Measurements from ENCODE around the gene ZNRD2. TPM values are rescaled to one million over a fixed set of nuclear protein-coding genes. Genes with fewer than 3 reads are reported as not detected.

Gene ZNRD2
- total RNA-seq, 1 experiment from 2014 or later, result 40.7 TPM

DNA sequence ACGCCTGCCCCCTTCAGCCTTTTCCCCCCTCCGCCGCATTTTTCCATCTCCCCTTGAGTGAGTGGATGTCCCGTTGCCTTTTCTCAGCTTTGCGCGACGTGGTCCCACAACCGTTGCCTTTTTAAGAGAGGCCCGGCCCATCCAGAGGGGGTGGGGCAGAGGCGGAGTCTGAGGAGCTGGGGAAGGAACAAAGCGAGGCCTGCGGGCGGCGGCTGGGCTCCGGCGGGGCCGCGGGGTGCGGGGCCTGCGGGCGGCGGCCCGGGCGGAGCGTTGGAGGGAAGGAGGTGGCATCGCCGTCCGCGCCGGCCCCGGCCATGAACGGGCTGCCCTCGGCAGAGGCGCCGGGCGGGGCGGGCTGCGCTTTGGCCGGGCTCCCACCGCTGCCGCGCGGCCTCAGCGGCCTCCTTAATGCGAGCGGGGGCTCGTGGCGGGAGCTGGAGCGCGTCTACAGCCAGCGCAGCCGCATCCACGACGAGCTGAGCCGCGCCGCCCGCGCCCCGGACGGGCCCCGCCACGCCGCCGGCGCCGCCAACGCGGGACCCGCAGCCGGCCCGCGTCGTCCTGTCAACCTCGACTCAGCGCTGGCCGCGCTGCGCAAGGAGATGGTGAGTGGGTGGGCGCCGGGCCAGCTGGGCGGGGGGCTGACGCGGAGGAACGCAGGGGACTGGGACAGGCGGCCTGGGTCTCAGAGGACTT is 2.2 kb downstream of the ZNRD2 start, which contains the start of gene FAM89B:
Gene FAM89B (plus strand): TSS at position 183 of the 696 bp plus-strand sequence. CDS start 132 bp downstream, at position 315.
- peak; percentile 91 for DNase-seq
- Mint-ChIP-seq H3K9me3 (ENCODE audit: low read depth, unreplicated experiment) (no peaks in the 10 kb centered on the region), H3K4me3 (ENCODE audit: low read depth, unreplicated experiment) (peak within 1 kb of the TSS; percentile 79), H3K36me3 (ENCODE audit: insufficient read depth, unreplicated experiment) (peaks cover 94% of the 10 kb centered on the region), H3K27ac (ENCODE audit: unreplicated experiment) (peak within 1 kb of the TSS; percentile 88), H3K27me3 (ENCODE audit: unreplicated experiment) (no peaks in the 10 kb centered on the region), H3K4me1 (ENCODE audit: low read depth, unreplicated experiment) (peaks cover 46% of the 10 kb centered on the region)
- intact Hi-C loops (cut with micrococcal nuclease; ENCODE audit: unreplicated experiment), result no loop called here
- CTCF ChIA-PET, result interaction anchor here (0.6 to 4.0 kb wide), 9 partner anchors 12 to 77 kb away, joined by 3 to 39 read pairs (median 4); partner anchors contain the start of gene PCNX3
- TF ChIP-seq, protein P1, sequence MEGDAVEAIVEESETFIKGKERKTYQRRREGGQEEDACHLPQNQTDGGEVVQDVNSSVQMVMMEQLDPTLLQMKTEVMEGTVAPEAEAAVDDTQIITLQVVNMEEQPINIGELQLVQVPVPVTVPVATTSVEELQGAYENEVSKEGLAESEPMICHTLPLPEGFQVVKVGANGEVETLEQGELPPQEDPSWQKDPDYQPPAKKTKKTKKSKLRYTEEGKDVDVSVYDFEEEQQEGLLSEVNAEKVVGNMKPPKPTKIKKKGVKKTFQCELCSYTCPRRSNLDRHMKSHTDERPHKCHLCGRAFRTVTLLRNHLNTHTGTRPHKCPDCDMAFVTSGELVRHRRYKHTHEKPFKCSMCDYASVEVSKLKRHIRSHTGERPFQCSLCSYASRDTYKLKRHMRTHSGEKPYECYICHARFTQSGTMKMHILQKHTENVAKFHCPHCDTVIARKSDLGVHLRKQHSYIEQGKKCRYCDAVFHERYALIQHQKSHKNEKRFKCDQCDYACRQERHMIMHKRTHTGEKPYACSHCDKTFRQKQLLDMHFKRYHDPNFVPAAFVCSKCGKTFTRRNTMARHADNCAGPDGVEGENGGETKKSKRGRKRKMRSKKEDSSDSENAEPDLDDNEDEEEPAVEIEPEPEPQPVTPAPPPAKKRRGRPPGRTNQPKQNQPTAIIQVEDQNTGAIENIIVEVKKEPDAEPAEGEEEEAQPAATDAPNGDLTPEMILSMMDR (IDR thresholded peaks at IDR 0.05; ENCODE audit: unreplicated experiment), result peak; percentile 4
- no TSS peak for BruUV-seq (replicated peaks)

DNA sequence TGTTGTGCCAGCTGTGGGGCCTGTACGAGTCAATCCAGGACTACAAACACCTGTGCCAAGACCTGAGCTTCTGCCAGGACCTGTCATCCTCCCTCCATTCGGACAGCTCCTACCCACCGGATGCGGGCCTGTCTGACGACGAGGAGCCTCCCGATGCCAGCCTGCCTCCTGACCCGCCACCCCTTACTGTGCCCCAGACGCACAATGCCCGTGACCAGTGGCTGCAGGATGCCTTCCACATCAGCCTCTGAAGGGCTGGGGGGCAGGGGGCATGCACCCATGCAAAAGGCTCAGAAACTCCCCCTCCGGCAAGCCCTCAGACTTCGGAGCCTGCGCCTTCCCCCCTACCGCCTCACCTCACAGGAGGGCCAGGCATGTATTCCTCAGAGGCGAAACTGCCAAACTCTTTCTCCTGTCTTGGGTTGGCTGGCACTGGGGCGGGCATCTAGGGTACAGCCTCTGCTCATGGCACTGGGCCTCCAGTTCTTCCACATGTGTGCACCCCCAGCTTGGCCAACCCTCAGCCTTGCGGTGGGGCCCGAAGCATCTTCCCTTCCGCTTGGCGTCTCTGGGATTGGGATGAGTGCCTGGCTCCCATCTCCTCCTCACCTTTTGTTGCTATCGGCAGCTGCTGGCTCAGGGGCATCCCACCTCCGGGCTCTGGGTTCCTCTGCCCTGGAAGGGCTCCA is 3.3 kb downstream of the ZNRD2 start:
- BruUV-seq (replicated peaks), result TSS peak; percentile 8
- TF ChIP-seq, protein P1 (IDR thresholded peaks at IDR 0.05; ENCODE audit: unreplicated experiment), result no peak
- peaks cover 49% of the 10 kb centered on the region for H3K4me1 Mint-ChIP-seq (ENCODE audit: low read depth, unreplicated experiment)
- H3K27me3 Mint-ChIP-seq (ENCODE audit: unreplicated experiment), result no peaks in the 10 kb centered on the region
- H3K9me3 Mint-ChIP-seq (ENCODE audit: low read depth, unreplicated experiment), result no peaks in the 10 kb centered on the region
- peak overlapping the region; percentile 79 for H3K4me3 Mint-ChIP-seq (ENCODE audit: low read depth, unreplicated experiment)
- no peak for DNase-seq
- intact Hi-C loops (cut with micrococcal nuclease; ENCODE audit: unreplicated experiment), result no loop called here
- H3K36me3 Mint-ChIP-seq (ENCODE audit: insufficient read depth, unreplicated experiment), result peaks cover 98% of the 10 kb centered on the region
- H3K27ac Mint-ChIP-seq (ENCODE audit: unreplicated experiment), result peak overlapping the region; percentile 77
- CTCF ChIA-PET, result interaction anchor here (1.1 to 4.0 kb wide), 4 partner anchors 20 to 42 kb away, joined by 3 to 39 read pairs (median 4); partner anchors contain the start of gene PCNX3

DNA sequence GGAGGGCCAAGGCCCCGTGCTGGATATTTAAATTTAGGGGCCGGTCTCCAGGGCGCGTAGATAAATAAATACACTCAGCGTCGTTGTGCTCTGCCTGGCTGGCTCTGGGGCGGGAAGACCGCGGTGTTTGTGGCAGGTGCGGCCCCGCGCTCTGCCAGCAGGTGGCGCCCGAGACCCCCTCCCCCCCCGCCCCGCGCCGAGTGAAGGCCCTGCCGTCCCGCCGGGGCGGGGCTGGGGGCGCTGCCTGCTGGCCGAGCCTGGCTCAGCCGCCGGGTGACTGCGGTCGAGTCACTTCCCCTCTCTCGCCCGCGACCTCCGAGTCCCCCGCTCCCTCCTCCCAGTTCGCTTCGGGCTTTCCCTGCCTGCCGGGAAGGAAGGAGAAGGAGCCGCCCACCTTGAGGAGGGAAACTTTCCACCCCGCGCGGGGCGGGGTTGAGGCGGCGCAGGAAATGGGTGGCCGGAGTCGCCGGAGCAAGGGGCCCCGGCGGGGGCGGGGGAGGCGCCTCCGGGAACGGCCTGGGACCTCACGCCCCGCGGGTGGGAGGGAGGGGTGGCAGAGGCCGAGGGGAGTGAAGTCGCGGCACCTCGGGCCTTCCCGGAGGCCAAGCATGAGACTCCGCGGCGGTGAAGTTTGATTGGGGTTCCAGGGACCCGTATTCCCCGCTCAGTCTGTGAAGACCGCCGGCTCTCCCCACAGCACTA is 4.0 kb downstream of the ZNRD2 start:
- peak; percentile 97 for DNase-seq
- Mint-ChIP-seq H3K27ac (ENCODE audit: unreplicated experiment) (peak overlapping the region; percentile 77), H3K27me3 (ENCODE audit: unreplicated experiment) (no peaks in the 10 kb centered on the region), H3K36me3 (ENCODE audit: insufficient read depth, unreplicated experiment) (peaks cover 96% of the 10 kb centered on the region), H3K4me3 (ENCODE audit: low read depth, unreplicated experiment) (peak overlapping the region; percentile 79), H3K9me3 (ENCODE audit: low read depth, unreplicated experiment) (no peaks in the 10 kb centered on the region), H3K4me1 (ENCODE audit: low read depth, unreplicated experiment) (peaks cover 47% of the 10 kb centered on the region)
- TF ChIP-seq, protein P1 (IDR thresholded peaks at IDR 0.05; ENCODE audit: unreplicated experiment), result peak; percentile 97
- no TSS peak for BruUV-seq (replicated peaks)
- intact Hi-C loops (cut with micrococcal nuclease; ENCODE audit: unreplicated experiment), result no loop called here
- CTCF ChIA-PET, result no interaction called here

DNA sequence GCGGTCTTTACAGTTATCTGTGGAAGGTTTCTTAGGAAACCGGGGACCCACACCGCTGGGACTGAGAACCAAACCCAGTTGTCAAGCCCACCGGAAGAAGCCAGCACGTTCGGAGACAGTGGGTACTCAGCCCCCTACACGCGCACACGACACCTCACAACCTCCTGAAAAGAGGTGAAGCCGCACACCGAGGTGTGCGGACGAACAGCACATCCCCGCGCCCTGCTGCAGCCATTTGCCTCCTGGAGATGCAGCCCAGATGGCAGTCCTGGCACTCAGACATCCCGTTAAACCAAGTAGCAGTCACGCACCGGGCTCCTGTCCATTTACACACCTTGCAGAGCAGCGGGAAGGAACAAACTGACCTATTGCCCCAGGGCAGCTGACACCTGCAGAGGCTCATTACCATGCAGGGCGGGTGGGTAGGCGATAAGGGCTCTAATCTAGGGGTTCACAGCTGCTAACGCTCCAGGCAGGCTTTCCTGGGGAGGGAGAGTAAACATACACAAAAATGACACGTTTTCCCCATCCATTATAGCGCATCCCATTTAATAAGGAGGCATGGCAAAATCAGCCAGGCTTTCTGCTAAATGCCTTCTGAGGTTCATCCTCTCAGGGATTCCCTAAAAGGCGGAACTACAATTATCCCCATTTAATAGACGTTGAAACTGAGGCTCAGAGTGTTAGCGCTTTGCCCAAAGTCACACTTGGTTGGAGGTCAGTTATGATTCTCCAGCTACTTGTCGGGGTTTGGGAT is 4.7 kb downstream of the ZNRD2 start:
- DNase-seq, result no peak
- Mint-ChIP-seq H3K9me3 (ENCODE audit: low read depth, unreplicated experiment) (no peaks in the 10 kb centered on the region), H3K4me1 (ENCODE audit: low read depth, unreplicated experiment) (peaks cover 43% of the 10 kb centered on the region), H3K4me3 (ENCODE audit: low read depth, unreplicated experiment) (peak overlapping the region; percentile 79), H3K36me3 (ENCODE audit: insufficient read depth, unreplicated experiment) (peaks cover 95% of the 10 kb centered on the region), H3K27me3 (ENCODE audit: unreplicated experiment) (no peaks in the 10 kb centered on the region), H3K27ac (ENCODE audit: unreplicated experiment) (peak overlapping the region; percentile 77)
- BruUV-seq (replicated peaks), result TSS peak; percentile 95
- CTCF ChIA-PET, result interaction anchor here (0.6 to 1.5 kb wide), 3 partner anchors 13 to 24 kb away, joined by 3 to 4 read pairs (median 3); no protein-coding TSS in a partner anchor
- TF ChIP-seq, protein P1 (IDR thresholded peaks at IDR 0.05; ENCODE audit: unreplicated experiment), result no peak
- intact Hi-C loops (cut with micrococcal nuclease; ENCODE audit: unreplicated experiment), result no loop called here
